BE2C (cell line): ENCODE results near the gene SPART.

Source experiments
- DNase-seq: peaks from one replicate; pipeline ENCODE4 v3.0.0-alpha.2; 2020
- H3K27me3 ChIP-seq: fragments of 250-450 bp; sonication (Bioruptor Pico); 2 replicates; pipeline ENCODE4 v1.5.1; 2020; ENCODE audit warnings: mild to moderate bottlenecking
- H3K36me3 ChIP-seq: fragments of 250-450 bp; sonication (Bioruptor Pico); 2 replicates; pipeline ENCODE4 v1.5.1; 2020; ENCODE audit warnings: mild to moderate bottlenecking
- H3K4me1 ChIP-seq: fragments of 250-450 bp; sonication (Bioruptor Pico); 2 replicates; pipeline ENCODE4 v1.5.1; 2020
- H3K4me3 ChIP-seq: 2 replicates; pipeline ENCODE4 v1.5.1; 2011; ENCODE audit warnings: low read depth, low read length
- H3K9me3 ChIP-seq: fragments of 250-450 bp; sonication (Bioruptor Pico); 2 replicates; pipeline ENCODE4 v1.5.1; 2020
- TF ChIP-seq, protein P1 (sequence below): IDR thresholded peaks from 2 replicates; pipeline ENCODE4 v1.5.1; 2012; ENCODE audit warnings: mild to moderate bottlenecking, low read depth, low read length

Gene SPART

GRCh38 chr13:36293497-36293896 lies 52.7 kb downstream of the SPART start:
- H3K9me3 ChIP-seq = no peaks in the 10 kb centered on the region; the same call in 1 of the 2 replicates
- H3K36me3 ChIP-seq = no peaks in the 10 kb centered on the region
- TF ChIP-seq, protein P1, sequence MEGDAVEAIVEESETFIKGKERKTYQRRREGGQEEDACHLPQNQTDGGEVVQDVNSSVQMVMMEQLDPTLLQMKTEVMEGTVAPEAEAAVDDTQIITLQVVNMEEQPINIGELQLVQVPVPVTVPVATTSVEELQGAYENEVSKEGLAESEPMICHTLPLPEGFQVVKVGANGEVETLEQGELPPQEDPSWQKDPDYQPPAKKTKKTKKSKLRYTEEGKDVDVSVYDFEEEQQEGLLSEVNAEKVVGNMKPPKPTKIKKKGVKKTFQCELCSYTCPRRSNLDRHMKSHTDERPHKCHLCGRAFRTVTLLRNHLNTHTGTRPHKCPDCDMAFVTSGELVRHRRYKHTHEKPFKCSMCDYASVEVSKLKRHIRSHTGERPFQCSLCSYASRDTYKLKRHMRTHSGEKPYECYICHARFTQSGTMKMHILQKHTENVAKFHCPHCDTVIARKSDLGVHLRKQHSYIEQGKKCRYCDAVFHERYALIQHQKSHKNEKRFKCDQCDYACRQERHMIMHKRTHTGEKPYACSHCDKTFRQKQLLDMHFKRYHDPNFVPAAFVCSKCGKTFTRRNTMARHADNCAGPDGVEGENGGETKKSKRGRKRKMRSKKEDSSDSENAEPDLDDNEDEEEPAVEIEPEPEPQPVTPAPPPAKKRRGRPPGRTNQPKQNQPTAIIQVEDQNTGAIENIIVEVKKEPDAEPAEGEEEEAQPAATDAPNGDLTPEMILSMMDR = no peak
- H3K4me3 ChIP-seq = no peak overlapping the region
- peaks cover 4% of the 10 kb centered on the region; the same call in 1 of the 2 replicates for H3K27me3 ChIP-seq
- no peaks in the 10 kb centered on the region for H3K4me1 ChIP-seq
- no peak for DNase-seq

DNA sequence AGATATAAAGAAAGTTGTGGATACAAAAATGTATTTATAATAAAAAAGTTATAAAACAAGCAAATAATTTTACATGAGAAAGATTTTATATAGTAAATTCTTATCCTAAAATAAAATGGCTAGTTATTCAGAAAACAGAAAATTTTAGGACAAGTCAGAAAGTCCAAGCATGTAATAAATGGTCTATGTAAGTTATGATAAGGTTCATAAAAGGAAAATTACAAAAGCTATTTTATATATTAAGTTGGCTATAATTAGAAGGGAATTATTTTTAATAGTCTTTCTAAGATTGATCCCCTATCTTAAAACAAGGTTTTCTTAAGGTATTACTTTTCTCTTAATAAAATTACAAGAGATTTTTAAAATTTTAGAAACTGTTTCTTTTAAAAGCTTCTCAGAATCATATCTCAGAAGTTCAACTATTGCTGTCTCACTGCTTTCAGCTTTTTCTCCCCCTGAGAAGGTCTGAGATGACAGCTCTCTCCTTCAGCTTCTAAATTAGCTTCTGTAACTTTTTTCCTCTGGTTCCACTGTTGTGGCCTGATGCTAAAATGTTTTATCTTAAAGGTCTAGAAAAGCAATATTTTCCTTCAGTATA lies 57.3 kb downstream of the SPART start:
- no peaks in the 10 kb centered on the region for H3K27me3 ChIP-seq
- H3K9me3 ChIP-seq = no peaks in the 10 kb centered on the region; the same call in 1 of the 2 replicates
- TF ChIP-seq, protein P1 = no peak
- H3K4me1 ChIP-seq = no peaks in the 10 kb centered on the region
- no peaks in the 10 kb centered on the region for H3K36me3 ChIP-seq
- no peak overlapping the region for H3K4me3 ChIP-seq
- DNase-seq = no peak

DNA sequence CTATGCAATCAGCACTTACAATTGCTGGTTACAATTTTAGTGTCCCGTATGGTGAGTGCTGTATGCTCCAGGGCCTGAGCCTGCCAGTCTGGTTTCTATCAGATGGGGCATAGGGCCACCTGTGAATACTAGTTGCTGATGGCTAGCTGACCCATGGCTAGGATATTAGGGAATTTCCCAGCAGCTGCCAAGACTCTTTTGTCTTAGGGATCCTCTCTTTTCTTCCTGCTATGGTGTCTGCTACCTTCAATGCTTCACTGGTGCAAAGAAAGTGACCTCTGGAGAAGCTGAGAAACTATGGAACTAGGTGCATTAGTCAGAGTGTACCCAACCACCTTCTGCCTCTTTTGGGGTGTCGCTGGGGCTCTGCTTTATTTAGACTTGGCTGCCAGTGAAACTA lies 60.2 kb downstream of the SPART start:
- DNase-seq = no peak
- Histone ChIP-seq H3K4me1 (no peaks in the 10 kb centered on the region), H3K4me3 (no peak overlapping the region), H3K36me3 (no peaks in the 10 kb centered on the region), H3K27me3 (no peaks in the 10 kb centered on the region), H3K9me3 (no peaks in the 10 kb centered on the region)
- TF ChIP-seq, protein P1 = no peak

DNA sequence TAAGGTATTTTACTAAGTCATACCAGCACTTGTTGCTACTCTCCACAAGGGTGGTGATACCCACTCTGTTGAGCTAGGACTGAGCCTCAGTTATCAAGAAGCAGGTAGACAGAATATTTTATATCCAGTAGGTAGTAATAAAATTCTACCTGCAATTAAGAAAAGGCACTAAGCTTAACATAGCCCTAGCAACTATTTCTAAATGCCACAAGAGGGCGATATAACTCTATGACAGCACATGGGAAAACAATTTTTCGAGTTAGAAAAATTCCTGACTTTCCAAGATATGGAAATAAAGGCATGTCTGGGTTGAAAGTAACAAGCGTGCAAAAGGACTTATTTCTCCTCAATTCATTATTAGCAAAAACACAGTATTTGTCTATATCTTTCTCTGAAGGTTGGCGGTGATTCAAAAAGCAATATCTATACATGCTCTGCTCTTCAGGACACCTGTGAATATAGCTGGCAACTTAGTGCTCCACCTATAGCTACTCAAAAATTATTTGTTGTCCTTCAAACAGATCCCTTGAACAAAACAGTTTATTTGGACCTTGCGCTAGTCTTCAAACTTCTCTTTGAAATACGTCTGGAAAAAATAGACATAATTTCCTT lies 63.3 kb downstream of the SPART start:
- no peak for DNase-seq
- H3K36me3 ChIP-seq = no peaks in the 10 kb centered on the region
- TF ChIP-seq, protein P1 = peak; percentile 83
- no peak overlapping the region for H3K4me3 ChIP-seq
- H3K9me3 ChIP-seq = no peaks in the 10 kb centered on the region
- no peaks in the 10 kb centered on the region for H3K4me1 ChIP-seq
- no peaks in the 10 kb centered on the region for H3K27me3 ChIP-seq

DNA sequence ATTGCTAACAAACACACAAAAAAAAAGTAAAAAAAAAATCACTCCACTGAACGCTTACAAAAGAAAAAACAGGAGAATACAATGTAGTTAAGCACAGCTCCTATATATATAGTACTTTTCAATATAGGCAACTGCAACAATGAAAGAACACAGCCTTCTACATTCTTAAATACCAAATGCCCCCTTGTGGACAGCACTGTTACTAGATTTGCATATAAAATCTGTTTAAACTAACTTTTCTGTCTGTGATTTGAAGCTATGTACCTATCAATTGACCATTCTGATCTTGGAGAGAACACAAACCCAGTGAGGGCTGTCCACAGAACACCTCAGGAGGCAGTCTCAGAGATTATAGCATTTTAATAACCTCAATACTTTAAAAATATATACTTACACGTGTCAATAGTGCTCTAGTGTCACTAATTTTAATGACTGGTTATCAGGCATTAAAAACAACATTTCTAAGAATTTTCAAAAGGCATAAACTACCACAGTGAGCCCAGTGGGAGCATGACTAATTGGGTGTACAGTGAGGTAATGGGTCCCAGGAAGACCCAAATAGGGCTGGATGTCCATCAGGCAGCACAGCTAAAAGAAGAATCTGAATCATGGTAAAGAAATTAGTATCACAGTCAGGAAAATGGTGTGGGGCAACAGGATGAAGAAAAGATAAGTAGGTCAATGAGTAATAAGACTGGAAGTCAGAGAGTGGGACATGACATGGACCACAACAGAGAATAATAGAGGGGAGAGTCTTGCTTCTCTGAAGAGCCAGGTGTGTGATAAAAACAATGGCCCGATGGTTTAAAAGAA lies 70.8 kb downstream of the SPART start:
- TF ChIP-seq, protein P1 = peak; percentile 59
- Histone ChIP-seq H3K27me3 (no peaks in the 10 kb centered on the region), H3K4me1 (no peaks in the 10 kb centered on the region), H3K36me3 (no peaks in the 10 kb centered on the region), H3K4me3 (no peak overlapping the region), H3K9me3 (no peaks in the 10 kb centered on the region)
- peak; percentile 61 for DNase-seq
